Central memory CD4-positive, alpha-beta T cell (primary cell): ENCODE data around the gene ALDH2.
"Not testable (repeated sequence)": the region's sequence is repeated elsewhere in the genome, so short reads cannot be mapped to it uniquely, and the experiment has no call there.

Experiments used
- DNase-seq: peaks from one replicate; pipeline ENCODE4 v3.0.0; 2022
- total RNA-seq, 3 experiments: gene quantifications; one replicate each; lab custom pipeline; 2026; lab: John Stamatoyannopoulos, UW

ALDH2 gene
- total RNA-seq = 0.39 to 1.2 (median 1.0) reads per million in 3 experiments

DNA sequence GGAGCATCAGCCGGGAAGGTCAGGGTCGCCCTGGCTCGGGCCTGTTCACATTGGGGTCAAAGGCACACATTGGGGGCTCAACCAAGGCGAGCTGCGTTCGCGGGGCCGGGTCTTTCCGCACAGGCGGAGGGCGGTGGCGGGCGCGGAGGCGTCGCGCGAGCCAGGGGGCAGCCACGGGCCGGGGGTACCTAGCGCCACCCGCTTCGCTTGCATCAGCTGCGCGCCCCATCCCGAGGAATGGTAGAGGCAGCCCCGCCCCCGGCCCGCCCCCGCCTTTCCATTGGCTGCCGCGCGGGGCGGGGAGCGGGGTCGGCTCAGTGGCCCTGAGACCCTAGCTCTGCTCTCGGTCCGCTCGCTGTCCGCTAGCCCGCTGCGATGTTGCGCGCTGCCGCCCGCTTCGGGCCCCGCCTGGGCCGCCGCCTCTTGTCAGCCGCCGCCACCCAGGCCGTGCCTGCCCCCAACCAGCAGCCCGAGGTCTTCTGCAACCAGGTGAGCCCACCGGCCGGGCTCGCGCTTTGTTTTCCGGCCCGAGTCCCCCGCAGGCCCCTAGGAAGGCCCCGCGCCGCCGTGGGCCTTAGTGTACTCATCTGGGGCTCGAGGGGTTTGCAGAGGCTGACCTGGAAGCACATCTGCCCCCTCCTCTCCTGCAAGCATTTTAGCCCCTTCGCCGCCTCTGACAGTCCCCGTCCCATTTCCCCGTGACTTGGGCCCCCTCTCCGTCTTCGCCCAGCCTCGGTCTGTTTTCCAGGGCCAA, at the start of gene ALDH2:
TSS of gene ALDH2 (plus strand) at position 326 of the 754 bp plus-strand sequence. CDS start at position 376, 50 bp downstream.
- peak; percentile 1 for DNase-seq

DNA sequence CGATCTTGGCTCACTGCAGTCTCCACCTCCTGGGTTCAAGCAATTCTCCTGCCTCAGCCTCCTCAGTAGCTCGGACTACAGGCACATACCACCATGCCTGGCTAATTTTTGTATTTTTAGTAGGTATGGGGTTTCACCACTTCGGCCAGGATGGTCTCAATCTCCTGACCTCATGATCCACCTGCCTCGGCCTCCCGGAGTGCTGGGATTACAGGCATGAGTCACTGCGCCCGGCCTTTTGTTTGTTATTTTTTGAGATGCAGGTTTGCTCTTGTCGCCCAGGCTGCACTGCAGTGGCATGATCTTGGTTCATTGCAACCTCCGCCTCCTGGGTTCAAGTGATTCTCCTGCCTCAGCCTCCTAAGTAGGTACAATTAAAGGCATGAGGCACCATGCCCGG, 47.4 kb upstream of the ALDH2 start:
- not testable (repeated sequence) for DNase-seq

DNA sequence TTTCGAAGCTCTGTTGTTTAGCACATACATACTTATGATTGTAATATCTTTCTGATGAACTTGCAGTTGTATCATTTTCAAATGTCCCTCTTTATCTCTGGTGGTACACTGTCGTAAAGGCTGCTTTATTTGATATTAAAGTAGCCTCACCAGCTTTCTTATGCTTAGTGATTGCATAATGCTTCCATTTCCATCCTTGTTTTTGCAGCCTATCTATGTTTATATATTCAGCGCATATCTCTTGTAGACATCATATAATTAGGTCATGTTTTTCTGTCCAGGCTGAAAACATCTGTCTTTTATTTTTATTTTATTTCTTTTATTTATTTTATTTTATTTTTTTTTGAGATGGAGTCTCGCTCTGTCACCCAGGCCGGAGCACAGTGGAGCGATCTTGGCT, 46.3 kb upstream of the ALDH2 start:
- no peak for DNase-seq

DNA sequence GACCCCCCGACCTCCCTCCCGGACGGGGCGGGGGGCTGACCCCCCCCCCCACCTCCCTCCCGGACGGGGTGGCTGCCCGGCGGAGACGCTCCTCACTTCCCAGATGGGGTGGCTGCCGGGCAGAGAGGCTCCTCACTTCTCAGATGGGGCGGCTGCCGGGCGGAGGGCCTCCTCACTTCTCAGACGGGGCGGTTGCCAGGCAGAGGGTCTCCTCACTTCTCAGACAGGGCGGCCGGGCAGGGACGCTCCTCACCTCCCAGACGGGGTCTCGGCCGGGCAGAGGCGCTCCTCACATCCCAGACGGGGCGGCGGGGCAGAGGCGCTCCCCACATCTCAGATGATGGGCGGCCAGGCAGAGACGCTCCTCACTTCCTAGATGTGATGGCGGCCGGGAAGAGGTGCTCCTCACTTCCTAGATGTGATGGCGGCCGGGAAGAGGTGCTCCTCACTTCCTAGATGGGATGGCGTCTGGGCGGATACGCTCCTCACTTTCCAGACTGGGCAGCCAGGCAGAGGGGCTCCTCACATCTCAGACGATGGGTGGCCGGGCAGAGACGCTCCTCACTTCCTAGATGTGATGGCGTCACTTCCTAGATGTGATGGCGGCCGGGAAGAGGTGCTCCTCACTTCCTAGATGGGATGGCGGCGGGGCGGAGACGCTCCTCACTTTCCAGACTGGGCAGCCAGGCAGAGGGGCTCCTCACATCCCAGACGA, 42.9 kb upstream of the ALDH2 start:
- not testable (repeated sequence) for DNase-seq

DNA sequence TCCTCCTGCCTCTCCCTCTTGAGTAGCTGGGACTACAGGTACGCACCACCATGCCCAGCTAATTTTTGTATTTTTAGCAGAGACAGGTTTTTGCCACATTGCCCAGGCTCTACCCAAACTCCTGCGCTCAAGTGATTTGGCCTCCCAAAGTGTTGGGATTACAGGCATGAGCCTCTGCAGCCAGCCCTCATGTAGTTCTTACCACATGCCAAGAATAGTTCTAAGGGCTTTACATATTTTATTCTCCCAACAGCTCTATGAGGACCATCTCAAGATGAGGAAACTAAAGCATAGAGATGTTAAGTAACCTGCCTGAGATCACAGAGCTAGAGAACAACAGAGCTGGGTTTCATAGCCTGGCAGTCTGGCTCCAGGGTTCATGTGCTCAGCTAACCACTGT, 37.9 kb upstream of the ALDH2 start:
- no peak for DNase-seq

DNA sequence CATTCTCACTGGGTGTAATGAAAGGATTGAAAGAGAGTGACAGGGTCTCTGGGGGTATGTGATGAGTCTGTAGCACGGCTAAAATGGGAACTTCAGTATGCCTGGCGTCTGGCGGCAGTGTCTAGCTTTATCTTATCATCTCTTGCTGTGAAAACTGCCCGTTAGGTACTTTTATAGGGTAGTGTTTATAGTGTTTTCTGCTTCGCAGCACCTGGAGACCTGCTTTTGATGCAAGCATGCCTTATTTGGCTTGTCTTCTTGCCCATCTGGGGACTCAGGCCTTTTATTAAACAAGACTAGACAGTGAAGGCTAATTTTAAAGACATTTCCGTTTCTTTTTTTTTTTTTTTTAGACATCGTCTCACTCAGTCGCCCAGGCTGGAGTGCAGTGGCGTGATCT, 36.3 kb upstream of the ALDH2 start:
- DNase-seq = no peak

DNA sequence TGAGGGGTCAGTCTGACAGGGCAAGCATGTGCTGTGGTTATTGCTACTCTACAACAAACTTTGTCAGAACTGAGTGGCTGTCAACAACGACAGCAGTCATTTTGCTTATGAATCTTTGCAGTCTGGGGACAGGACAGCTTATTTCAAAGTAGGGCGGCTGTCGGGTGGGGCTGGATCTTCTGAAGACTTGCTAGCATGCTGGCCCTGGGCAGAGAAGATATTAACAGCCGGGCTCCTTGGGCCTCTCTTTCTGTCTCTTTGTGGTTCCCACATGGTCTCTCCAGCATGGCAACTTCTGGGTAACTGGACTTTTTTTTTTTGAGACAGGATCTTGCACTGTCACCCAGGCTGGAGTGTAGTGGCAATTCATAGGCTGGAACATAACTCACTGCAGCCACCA, 33.9 kb upstream of the ALDH2 start:
- DNase-seq = no peak

DNA sequence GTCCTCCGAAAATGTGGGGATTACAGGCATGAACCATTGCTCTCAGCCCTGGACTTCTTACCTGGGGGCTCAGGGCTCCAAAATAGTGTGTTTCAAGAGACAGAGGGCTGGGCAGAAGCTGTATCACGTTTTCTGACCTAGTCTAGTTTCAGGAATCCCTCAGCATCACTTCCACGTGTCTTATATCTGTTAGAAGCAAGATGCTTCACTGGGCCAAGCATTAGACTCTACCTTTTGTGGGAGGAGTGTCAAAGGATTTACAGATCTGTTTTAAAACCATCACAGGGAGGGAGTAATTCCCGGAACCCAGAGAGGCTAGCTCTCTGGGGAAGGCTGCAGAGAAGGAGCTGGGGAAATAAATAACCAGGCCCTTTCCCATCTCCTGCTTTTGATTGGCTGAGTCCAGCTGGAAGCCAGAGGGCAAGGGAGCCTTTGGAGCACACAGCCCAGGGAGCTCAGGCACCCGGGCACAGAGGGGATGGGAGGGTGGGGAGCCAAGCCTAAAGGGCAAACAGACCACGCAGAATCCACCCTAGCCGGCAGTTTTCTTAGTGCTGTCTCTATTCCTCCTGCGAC, 33.3 kb upstream of the ALDH2 start:
- DNase-seq = no peak

DNA sequence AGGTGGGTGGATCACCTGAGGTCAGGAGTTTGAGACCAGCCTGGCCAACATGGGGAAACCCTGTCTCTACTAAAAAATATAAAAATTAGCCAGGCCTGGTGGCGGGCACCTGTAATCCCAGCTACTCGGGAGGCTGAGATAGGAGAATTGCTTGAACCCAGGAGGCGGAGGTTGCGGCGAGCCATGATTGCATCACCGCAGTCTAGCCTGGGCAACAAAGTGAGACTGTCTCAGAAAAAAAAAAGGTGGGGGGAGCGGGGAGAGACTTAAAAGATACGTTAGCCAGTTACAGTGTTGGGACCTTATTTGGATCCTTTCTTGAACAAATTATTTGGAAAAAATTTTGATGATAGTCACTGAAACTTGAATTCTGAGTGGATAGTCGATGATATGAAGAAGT, 27.2 kb upstream of the ALDH2 start:
- DNase-seq = not testable (repeated sequence)

DNA sequence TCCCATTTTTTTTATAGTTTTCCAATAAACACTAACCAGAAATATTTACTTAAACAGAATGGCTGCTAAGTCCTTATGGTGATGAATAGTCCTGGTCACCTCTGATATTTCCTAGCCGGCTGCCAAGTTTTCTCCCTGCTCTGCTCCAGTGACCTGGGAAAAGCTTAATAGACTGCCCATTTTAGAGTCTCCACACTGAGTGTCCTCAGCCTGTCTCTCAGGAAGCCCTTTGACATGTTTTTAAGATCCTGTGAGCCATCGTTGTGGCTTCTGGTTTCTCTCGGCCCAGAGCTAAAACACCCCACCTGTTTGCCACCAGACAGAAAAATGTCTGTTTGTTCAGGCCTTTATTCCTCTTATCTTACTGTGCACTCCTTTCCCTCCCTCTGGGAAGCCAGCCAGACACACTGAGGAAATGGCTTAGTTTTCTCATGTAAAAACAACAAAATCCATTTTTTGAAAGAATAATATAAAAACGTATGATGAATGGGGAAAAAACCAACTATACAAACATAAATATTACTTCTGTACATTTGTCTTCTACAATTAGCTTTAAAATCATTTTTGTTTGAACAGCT, 25.4 kb upstream of the ALDH2 start:
- DNase-seq = no peak

DNA sequence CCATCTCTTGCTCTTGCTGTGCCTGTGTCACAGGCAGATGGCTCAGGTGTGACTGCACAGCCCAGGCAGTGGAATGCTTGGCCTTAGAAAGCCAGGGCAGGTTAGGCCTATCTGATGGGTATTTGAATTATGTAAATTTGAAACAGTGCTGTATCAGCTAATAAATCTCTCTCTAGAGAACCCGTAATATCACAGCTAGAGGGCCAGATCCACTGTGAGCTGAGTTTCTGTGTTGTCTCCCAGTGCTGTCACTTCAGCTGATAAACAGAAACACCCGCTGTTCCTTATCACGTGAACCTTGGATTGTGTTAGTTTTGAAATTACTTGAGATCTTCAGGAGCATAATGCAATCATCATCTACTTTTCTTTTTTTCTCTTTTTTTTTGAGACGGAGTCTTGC, 21.5 kb upstream of the ALDH2 start:
- no peak for DNase-seq

DNA sequence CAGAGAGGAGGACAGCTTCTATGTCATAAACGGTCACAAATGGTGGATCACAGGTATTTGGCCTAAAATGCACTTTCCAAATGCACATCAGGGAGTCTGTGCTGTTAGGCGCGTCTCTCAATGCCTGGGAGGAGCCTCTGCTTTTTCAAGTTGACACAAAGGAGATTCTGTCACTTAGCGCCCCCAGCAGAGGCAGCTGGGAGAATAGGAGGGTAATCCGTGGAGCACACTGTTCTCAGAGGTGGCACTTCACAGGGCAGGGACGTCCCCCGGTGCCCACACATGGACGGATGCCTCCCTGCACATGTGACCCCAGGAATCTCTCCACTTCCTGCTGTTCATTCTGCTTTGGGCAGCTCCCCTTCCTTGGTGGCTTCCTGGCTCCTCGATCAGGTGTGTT, 19.4 kb upstream of the ALDH2 start:
- no peak for DNase-seq

DNA sequence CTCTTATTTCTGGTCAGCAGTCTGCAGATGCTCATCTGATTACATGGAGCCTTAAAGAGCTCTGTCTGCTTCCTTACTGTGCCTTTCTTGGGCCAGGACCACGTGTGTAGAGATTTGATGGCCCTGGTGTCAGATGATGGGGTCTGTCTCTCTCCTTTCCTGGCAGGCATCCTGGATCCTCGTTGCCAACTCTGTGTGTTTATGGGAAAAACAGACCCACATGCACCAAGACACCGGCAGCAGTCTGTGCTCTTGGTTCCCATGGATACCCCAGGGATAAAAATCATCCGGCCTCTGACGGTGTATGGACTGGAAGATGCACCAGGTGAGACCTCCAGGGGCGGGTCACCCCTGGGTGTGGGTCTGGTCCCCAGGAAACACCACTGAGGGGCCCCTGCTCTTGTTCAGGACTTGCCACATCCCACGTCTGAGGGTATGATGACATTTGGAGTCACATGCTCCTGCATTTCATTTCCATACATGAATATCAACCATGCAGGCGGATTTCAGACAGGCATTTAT, 18.5 kb upstream of the ALDH2 start:
- DNase-seq = no peak

DNA sequence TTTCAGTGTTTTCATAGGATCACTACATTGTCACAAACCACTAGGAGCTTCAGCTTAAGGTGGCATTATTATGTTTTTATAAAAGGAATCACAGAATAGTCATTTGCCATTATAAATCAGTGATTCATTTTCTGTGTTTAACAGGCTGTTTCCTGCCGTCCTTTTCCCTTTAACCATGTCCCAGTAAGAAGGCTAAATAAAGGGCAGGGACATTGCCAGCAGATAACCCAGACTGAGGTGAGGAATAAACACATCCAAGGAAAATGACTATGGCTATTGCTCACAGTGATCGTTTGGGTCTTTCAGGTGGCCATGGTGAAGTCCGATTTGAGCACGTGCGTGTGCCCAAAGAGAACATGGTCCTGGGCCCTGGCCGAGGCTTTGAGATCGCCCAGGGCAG, 17.9 kb upstream of the ALDH2 start:
- no peak for DNase-seq

DNA sequence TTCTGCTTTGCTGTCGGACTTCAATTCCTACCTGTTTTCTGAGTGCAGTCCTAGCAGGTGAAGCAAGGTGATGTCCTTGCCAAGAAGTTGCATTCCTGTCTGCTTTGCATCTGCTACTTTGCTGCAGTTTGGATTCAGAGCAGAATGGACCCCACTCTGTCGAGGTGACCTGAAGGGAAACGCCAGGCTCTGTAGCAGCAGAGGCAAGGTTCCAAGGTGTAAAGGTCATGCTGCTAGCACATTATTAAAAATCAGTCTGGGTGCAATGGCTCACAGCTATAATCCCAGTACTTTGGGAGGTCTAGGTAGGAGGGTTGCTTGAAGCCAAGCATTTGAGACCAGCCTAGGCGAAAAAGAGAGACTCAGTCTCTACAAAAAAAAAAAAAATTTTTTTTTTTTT, 17.3 kb upstream of the ALDH2 start:
- no peak for DNase-seq

DNA sequence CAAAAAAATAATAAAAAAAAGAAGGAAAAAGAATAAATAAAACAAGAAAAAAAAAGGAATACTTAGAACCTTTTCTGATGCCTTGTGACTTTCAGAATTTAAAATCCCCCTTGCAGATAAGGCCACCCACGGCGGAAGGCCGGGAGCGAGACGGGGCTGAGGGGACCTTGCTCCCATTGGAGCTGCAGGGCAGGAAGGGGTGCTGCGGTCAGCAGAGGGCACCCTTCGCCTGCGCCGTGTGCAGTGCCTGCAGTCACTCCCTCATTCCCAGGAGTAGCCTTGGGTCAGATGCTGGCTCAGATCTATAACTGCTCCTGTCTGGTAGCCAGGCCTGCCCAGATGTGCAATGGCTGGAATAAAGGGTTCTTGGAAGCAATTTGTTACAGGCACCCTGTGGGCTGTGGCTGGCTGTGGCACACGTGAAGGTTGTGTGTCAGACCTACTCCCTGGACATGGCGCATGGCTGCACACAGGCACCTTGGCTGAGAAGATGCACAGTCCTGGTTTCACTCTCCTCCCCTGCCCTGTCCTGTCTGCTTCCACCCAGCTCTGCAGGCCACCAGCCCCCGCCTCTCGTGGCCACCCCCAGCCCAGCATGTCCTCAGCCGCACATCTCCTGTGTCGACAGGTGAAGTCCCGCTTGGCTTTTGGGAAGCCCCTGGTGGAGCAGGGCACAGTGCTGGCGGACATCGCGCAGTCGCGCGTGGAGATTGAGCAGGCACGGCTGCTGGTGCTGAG, 13.4 kb upstream of the ALDH2 start:
- no peak for DNase-seq

DNA sequence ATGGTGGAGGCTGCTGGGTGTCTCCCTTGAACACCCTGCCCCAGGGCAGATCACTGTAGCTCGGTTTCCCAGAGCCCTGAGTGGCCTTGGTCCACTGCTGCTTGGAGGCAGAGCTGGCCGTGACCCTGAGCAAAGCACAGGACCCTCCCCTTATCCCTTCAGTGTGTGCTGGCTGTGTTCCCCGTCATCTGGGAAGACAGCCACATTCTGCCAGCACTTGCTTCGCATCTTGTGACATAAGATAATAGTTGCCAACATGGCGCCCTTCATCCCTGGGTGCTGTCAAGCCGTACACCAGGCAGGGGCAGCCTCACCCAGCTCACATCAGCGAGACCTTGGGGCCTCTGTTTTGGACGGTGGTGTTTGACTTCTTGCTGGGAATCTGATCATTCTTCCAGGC, 12.1 kb upstream of the ALDH2 start:
- no peak for DNase-seq

DNA sequence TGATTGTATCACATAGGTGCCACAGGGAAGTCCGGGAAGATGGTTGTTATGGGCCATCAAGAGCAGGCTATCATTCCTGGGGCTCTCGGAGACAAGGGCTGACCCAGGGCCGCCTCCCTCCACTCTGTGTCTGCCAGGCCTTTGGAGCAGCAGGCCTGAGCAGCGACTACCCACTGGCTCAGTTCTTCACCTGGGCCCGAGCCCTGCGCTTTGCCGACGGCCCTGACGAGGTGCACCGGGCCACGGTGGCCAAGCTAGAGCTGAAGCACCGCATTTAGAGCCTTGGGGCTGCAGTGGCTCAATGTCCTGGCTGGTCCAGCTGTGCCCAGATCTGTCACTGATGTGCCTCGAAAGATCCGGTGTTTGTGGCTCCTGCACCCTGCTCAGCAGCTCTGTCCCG, 10.5 kb upstream of the ALDH2 start:
- no peak for DNase-seq

DNA sequence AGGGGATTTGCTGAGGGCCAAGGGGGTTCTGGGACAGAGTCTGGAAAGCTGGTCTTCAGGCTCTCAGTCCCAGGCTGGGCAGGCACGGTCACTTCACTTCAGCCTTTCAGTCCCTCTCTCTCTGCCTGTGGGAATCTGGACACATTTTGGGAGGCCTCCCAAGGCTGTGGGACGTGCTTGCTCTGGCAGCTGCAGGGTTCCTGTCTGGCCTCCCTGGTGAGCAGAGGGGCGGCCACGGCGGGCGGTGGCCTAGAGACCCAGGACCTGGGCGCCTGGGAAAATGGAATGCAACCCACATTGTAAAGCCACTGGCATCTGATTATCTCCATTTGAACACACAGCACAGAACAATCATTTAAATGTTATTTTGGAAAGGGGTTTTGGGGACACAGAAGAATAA, 10.1 kb upstream of the ALDH2 start:
- no peak for DNase-seq

DNA sequence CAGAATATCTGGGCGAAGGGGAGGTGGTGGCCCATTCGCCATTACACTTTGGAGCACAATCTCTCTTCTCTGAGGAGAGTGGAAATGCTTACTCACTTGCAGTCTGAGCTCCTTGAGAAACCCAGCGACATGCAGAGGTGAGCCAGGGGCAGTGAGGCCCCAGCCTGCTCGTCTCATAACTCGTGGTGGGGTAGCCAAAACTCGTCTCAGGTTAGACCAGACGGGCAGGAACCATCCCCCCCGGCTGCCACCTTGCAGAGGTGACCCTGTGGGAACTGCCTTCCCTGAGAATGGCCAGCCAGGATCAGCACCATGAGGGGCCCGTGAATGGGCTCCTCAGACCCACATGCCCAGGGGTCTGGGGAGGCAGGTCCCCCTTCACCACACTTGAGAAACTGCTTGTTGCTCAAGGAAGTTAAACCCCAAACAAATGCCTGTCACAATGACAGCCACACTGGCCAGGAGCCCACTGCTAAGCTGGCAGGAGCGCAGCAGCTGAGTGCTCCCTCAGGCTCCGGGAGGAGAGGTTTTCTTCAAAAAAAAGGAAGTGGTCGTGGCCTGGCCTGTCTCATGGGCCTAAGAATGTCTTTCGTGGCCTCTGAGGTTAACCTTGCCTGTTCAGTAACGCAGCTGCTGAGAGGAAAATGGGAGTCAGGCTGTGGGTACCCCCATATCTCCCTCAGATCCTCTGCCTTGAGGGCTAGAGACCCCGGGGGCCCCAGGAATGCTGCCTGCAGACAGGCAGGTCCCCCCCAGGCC, 9.2 kb upstream of the ALDH2 start:
- DNase-seq = no peak

DNA sequence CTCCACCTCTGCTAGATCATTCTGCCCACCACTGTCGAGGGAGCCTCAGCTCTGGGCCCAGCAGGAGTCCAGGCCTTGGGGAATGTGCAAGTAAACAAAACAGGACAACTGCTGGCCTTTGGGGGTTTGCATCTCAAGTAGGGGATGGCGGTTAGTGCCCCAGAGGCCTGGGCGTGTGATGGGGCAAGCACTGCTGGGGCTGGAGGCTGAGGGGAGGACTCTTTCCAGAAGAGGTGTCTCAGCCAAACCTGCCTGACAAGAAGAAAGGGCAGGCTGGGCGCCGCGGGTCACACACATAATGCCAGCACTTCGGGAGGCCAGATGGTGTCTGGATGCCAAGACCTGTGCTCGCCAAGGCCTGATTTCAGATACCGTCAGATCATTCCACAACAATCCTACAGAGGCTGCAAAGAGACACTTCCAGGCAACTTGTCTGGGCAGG, 8.6 kb upstream of the ALDH2 start:
- no peak for DNase-seq

DNA sequence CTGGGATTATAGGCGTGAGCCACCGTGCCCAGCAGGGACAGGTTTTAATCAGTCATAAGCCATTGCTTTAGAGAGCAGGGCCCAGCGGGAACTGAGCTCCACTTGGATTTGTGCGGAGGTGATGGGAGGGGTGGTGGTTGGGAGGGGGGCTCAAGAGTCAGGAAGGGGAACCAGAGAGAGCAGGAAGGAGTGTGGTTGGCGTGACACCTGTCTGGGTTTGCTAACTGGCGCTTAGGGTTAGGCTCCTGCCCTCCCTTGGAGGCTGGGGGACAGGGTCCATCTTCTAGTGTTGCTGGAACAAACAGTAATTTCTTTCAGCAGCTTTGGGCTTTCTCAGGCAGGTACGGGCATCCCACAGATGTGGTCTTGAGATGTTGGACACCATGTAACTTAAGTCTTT, 7.5 kb upstream of the ALDH2 start:
- no peak for DNase-seq
